Chondrocyte (in vitro differentiated cells): Measurements from ENCODE around the gene ABCA13. TPM values are rescaled to one million over a fixed set of nuclear protein-coding genes. Genes with fewer than 3 reads are reported as not detected.

ENCODE experiments used
- DNase-seq: peaks from one replicate; pipeline ENCODE4 v3.0.0; 2021; ENCODE audit warnings: mixed read lengths, low spot score
- H3K27ac Mint-ChIP-seq: one replicate; pipeline ENCODE4 v1.8.0; 2021; ENCODE audit warnings: mild to moderate bottlenecking, moderate library complexity, mixed read lengths; ENCODE audit not compliant: unreplicated experiment
- H3K27me3 Mint-ChIP-seq: 2 replicates; pipeline ENCODE4 v1.8.0; 2021; ENCODE audit warnings: low read depth, mixed read lengths
- H3K36me3 Mint-ChIP-seq: 2 replicates; pipeline ENCODE4 v1.8.0; 2021; ENCODE audit warnings: low read depth, mixed read lengths
- H3K4me1 Mint-ChIP-seq: 2 replicates; pipeline ENCODE4 v1.8.0; 2021; ENCODE audit warnings: low read depth, mild to moderate bottlenecking, mixed read lengths
- H3K4me3 Mint-ChIP-seq: one replicate; pipeline ENCODE4 v1.8.0; 2021; ENCODE audit warnings: mild to moderate bottlenecking, moderate library complexity, mixed read lengths; ENCODE audit not compliant: unreplicated experiment
- H3K9me3 Mint-ChIP-seq: 2 replicates; pipeline ENCODE4 v1.8.0; 2021; ENCODE audit warnings: low read depth, mixed read lengths
- CTCF ChIP-seq: fragments of 200-600 bp; sonication (generic); IDR thresholded peaks from 2 replicates; pipeline ENCODE4 v1.5.0; 2021; ENCODE audit warnings: antibody characterized with exemption, mild to moderate bottlenecking, moderate library complexity
- total RNA-seq: library from RNA; stranded (reverse); gene quantifications from 3 replicates; pipeline ENCODE4 v1.2.1, GENCODE V29; 2021

The ABCA13 gene
- total RNA-seq, 1 donor from 2014 or later: 0.07 TPM

- Mint-ChIP-seq H3K27ac (no peak overlapping the region), H3K4me3 (no peak overlapping the region), H3K4me1 (no peaks in the 10 kb centered on the region), H3K9me3 (peaks cover 2% of the 10 kb centered on the region), H3K36me3 (no peaks in the 10 kb centered on the region), H3K27me3 (peaks cover 1% of the 10 kb centered on the region)
- TF ChIP-seq CTCF: no peak
- DNase-seq: no peak
These were observed 496.1 kb downstream of the ABCA13 start for GRCh38 chr7:48667407-48667806.

- no peaks in the 10 kb centered on the region for H3K27me3 Mint-ChIP-seq
These were observed 500.4 kb downstream of the ABCA13 start for GRCh38 chr7:48671656-48672055.

GRCh38 chr7:48681006-48681405 is 509.7 kb downstream of the ABCA13 start:
- H3K27ac Mint-ChIP-seq: no peak overlapping the region
- no peaks in the 10 kb centered on the region for H3K4me1 Mint-ChIP-seq
- H3K9me3 Mint-ChIP-seq: peaks cover 7% of the 10 kb centered on the region
- H3K36me3 Mint-ChIP-seq: no peaks in the 10 kb centered on the region
- no peak overlapping the region for H3K4me3 Mint-ChIP-seq
- no peak for DNase-seq
- no peak for TF ChIP-seq CTCF
- H3K27me3 Mint-ChIP-seq: no peaks in the 10 kb centered on the region

More at GRCh38 chr7:48671656-48672055, 500.4 kb downstream of the ABCA13 start:
- no peaks in the 10 kb centered on the region for H3K36me3 Mint-ChIP-seq
- H3K9me3 Mint-ChIP-seq: peaks cover 18% of the 10 kb centered on the region
- TF ChIP-seq CTCF: no peak
- H3K27ac Mint-ChIP-seq: no peak overlapping the region
- no peak for DNase-seq
- H3K4me1 Mint-ChIP-seq: no peaks in the 10 kb centered on the region
- no peak overlapping the region for H3K4me3 Mint-ChIP-seq

GRCh38 chr7:48691788-48692187 is 520.5 kb downstream of the ABCA13 start:
- no peak for TF ChIP-seq CTCF
- no peak for DNase-seq
- H3K27me3 Mint-ChIP-seq: peaks cover 3% of the 10 kb centered on the region
- no peaks in the 10 kb centered on the region for H3K4me1 Mint-ChIP-seq
- H3K4me3 Mint-ChIP-seq: no peak overlapping the region
- no peak overlapping the region for H3K27ac Mint-ChIP-seq
- H3K36me3 Mint-ChIP-seq: no peaks in the 10 kb centered on the region
- H3K9me3 Mint-ChIP-seq: no peaks in the 10 kb centered on the region

Other genes with a start within 250 kb of the ABCA13 start
- 0.15 to 0.25 TPM (median 0.23 TPM) in 3 replicates for gene PKD1L1, start 223.0 kb upstream of the ABCA13 start, total RNA-seq
- gene HUS1, start 191.8 kb upstream of the ABCA13 start, total RNA-seq: 29.0 to 31.1 TPM (median 30.6 TPM) in 3 replicates
- not detected in 3 replicates for gene SUN3, start 142.4 kb upstream of the ABCA13 start, total RNA-seq
- not detected in 3 replicates for gene C7orf57, start 135.9 kb upstream of the ABCA13 start, total RNA-seq
- 25.7 to 51.1 TPM (median 48.5 TPM) in 3 replicates for gene UPP1, start 82.2 kb upstream of the ABCA13 start, total RNA-seq